ENCODE results near the gene ATP4B. TPM values are rescaled to one million over a fixed set of nuclear protein-coding genes. Genes with fewer than 3 reads are reported as not detected.

Gene ATP4B
- total and polyA plus RNA-seq, 2 donors (not counting 3 experiments of a cell fraction or from before 2014, with no cell fraction given): 0.06 TPM; not detected in 1

GRCh38 chr13:113611996-113612395 lies 46.0 kb downstream of the ATP4B start:
- BruUV-seq (replicated peaks): no TSS peak
- H3K4me1 ChIP-seq (ENCODE audit: control insufficient read depth, extremely low read depth, insufficient read depth, low read length): no peaks in the 10 kb centered on the region
- H3K79me2 ChIP-seq (ENCODE audit: control insufficient read depth, insufficient read depth, low read length): peaks cover 92% of the 10 kb centered on the region
- H2AFZ ChIP-seq (ENCODE audit: low read depth, low read length): no peak overlapping the region
- ChIA-PET POLR2A (no interaction called here), CTCF (no interaction called here)
- H3K9me3 ChIP-seq (replicated peaks; ENCODE audit: control insufficient read depth, insufficient read depth, low read length): no peaks in the 10 kb centered on the region
- intact Hi-C loops (cut with micrococcal nuclease): no loop called here
- H3K4me2 ChIP-seq (ENCODE audit: insufficient read depth, low read length): no peak overlapping the region
- no peak for TF ChIP-seq FOS (IDR thresholded peaks at IDR 0.05; ENCODE audit: borderline replicate concordance, insufficient read depth, low read length)
- no peak for TF ChIP-seq POLR2A (IDR thresholded peaks at IDR 0.05; ENCODE audit: low read depth, low read length)
- TF ChIP-seq JUN (IDR thresholded peaks at IDR 0.05; ENCODE audit: borderline replicate concordance, insufficient read depth, insufficient read length, low read depth): no peak
- TF ChIP-seq, protein P1, sequence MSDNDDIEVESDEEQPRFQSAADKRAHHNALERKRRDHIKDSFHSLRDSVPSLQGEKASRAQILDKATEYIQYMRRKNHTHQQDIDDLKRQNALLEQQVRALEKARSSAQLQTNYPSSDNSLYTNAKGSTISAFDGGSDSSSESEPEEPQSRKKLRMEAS (IDR thresholded peaks at IDR 0.05; ENCODE audit: insufficient read depth, insufficient read length): no peak
- TF ChIP-seq EZH2 (IDR thresholded peaks at IDR 0.05; ENCODE audit: borderline replicate concordance, low read depth, low read length, severe bottlenecking): no peak
- TF ChIP-seq POLR2AphosphoS5 (IDR thresholded peaks at IDR 0.05; ENCODE audit: insufficient read depth, low read depth, low read length): no peak
- TF ChIP-seq, protein P2, sequence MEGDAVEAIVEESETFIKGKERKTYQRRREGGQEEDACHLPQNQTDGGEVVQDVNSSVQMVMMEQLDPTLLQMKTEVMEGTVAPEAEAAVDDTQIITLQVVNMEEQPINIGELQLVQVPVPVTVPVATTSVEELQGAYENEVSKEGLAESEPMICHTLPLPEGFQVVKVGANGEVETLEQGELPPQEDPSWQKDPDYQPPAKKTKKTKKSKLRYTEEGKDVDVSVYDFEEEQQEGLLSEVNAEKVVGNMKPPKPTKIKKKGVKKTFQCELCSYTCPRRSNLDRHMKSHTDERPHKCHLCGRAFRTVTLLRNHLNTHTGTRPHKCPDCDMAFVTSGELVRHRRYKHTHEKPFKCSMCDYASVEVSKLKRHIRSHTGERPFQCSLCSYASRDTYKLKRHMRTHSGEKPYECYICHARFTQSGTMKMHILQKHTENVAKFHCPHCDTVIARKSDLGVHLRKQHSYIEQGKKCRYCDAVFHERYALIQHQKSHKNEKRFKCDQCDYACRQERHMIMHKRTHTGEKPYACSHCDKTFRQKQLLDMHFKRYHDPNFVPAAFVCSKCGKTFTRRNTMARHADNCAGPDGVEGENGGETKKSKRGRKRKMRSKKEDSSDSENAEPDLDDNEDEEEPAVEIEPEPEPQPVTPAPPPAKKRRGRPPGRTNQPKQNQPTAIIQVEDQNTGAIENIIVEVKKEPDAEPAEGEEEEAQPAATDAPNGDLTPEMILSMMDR (IDR thresholded peaks at IDR 0.05; ENCODE audit: extremely low read depth in 1 of 2, insufficient read depth in 1 of 2, low read depth in 1 of 2, low read length in 2 of 2): no peak
- TF ChIP-seq GATA2 (IDR thresholded peaks at IDR 0.05; ENCODE audit: insufficient read depth, insufficient read length, low read depth, low read length): no peak
- TF ChIP-seq MYC (IDR thresholded peaks at IDR 0.05; ENCODE audit: low read depth, low read length): no peak
- no peak for DNase-seq (ENCODE audit: low read depth, low spot score)
- no peak for FAIRE-seq
- peaks cover 0 to 21% of the 10 kb centered on the region in 2 experiments for H3K36me3 ChIP-seq (ENCODE audit: control insufficient read depth in 2 of 2, extremely low read depth in 1 of 2, insufficient read depth in 2 of 2, low read length in 2 of 2)
- H3K9ac ChIP-seq (replicated peaks; ENCODE audit: extremely low read depth, insufficient read depth, low read length): no peak overlapping the region
- no peak overlapping the region for H3K27ac ChIP-seq (ENCODE audit: insufficient read depth, low read depth, low read length)
- H3K4me3 ChIP-seq (replicated peaks in 1 of 3; ENCODE audit: insufficient read depth in 1 of 3, low read depth in 1 of 3, low read length in 3 of 3): no peak overlapping the region
- dilution Hi-C loops (cut with MboI; ENCODE audit: extremely low pct_ligation_motif_present, low sequenced_read_pairs): no loop called here
- no peaks in the 10 kb centered on the region for H3K27me3 ChIP-seq (ENCODE audit: control insufficient read depth in 2 of 2, insufficient read depth in 2 of 2, low read length in 2 of 2)
- no peaks in the 10 kb centered on the region for H3K9me1 ChIP-seq (replicated peaks; ENCODE audit: control insufficient read depth, extremely low read depth, insufficient read depth, low read length)
- no peaks in the 10 kb centered on the region for H4K20me1 ChIP-seq (replicated peaks; ENCODE audit: control insufficient read depth, extremely low read depth, insufficient read depth, low read length)

Measured in endothelial cell of umbilical vein (primary cell).